ENCODE data around the gene GPR179.

GPR179 gene

DNA sequence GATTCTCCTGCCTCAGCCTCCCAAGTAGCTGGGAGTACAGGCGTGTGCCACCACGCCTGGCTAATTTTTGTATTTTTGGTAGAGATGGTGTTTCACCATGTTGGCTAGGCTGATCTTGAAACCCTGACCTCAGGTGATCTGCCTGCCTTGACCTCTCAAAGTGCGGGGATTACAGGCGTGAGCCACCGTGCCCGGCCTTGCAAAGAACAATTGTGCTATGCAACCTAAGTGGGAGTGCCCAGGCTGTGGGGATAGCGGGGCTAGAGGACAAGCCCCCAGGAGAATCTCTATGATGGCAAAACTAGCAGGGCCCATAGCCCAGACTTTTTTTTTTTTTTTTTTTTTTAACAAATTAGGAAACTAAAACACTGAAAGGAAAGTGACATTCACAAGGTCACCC is 2.0 kb upstream of the GPR179 start:
- DNase-seq (ENCODE audit: low spot score): no peak

DNA sequence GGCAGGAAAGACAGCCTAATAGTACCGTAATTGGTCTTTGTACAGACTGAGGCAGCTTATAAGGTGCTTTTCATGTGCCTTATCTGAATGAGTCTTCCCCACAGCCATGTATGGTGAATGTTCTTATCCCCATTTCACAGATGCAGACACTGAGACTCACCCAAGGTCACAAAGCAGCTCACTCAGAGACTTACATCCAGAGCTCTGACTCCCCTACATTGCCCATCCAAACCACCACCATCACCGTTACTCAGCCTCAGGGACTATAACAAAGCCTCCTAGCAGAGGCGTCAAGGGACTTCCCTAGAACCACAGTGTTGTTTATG is 627 bp upstream of the GPR179 start:
- no peak for DNase-seq (ENCODE audit: low spot score)

DNA sequence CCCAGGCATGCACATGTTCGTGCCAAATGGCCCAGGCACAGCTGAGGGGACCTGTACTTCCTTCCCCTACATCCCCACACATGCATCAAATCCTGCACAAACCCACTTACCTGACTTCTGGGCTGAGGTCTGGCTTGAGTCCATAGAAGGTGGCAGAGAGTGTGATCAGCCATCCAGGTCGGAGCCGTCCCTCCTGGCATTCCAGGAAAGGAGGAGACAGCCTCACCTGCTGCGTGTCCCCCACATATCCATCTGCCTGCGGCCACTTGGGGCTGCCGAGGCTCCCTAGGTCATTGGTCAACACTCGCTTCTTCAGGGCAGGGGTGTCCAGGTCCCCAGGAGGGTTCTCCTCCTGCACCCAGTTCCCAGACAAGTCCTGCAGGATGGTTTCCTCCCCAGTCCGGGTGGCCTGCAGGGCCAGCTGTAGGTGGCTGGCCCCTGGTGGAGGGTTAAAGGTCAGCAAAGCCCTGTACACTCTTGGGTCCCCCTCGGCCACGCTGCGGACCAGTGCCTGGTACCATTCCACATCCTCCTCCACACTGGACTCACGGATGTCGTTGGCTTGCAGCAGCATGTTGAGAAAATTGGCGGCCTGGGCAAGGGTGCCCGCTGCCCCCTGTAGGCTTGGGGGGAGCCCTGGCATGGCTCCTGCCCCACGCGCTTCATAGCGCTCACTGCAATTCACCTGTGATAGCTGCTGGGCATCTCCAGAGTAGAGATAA is 709 bp downstream of the GPR179 start:
- no peak for DNase-seq (ENCODE audit: low spot score)

DNA sequence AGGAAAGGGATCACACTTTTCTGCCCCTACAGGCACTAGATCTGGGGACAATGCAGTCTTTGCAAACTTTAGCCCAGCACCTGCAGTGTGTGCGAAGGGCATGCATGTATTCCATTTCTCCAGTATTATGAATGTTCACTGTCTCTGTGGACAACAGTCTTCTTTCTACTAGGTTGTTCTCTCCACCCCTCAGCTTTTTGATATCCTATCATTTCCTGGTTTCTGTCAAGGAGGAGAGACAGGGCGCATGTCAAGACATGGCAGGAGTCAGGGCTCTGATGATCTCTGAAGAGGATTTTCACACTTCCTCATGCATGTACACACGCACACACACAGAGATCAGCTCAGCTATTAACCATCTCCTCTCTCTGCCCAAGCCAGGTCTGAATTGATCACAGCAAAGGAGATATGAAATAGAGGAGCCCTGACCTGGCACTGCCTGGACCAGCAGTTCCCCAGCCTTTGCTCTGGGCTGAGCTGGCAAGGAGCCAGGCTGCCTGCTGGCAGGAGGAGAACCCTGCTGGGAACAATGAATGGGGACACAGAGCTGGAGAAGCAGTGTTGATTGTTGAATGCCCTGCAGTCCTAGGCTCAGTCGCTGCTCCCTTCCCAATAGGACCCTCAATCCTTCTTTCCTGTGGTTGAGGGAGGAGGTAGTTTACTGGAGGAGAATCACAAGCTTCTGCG is 2.6 kb downstream of the GPR179 start:
- DNase-seq (ENCODE audit: low spot score): peak; percentile 28

DNA sequence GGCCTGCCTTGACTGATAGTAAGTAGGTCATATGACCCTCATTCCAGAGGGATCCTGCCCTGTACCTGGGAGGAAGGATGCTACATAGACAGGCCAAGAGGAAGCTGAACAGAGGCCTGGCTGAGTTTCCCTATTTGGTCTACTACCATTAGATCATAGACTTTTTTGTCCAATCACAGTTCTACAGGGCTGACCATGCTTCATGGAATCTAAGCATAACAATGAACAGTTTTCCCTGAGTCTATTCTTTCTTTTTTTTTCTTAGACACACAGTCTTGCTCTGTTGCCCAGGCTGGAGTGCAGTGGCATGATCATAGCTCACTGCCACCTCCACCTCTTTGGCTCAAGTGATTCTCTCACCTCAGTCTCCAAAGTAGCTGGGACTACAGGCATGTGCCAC is 3.9 kb downstream of the GPR179 start:
- DNase-seq (ENCODE audit: low spot score): peak; percentile 74

DNA sequence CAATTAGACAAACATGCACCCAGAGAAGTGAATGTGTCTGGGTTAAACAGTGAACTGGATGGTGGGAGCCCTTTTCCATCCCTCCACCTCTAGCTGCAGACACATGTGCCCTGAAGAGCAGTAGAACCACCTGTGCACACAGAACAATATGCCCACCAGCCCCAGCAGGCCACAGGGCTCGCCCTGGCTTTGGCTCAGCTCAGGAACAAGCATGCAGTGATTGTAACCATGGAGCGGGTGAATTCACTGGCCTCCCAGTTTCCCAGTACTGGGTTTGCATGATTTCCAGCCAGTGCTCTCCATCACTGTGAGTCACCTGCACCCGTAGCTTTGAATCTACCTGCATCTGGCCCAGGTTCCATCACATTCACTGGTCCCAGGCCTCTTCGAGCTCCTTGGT is 5.2 kb downstream of the GPR179 start:
- no peak for DNase-seq (ENCODE audit: low spot score)

DNA sequence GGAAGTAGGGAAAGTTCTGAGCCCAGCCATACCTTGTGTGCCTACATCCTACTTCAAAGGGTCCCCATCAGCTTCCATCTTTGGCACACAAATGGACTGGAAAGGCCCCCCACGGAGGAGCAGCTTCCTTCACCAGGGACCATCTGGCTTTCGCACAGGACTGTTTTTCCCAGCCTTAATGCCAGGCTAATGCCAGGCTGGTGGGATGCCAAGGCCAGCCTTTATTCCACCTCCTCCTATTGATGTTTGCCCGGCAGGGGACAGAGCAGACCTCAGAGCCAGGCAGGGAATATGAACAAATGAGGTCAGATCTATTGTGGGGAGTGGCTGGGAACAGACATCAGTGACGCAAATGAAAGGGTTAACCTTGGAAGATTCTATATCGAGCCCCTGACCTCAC is 5.7 kb downstream of the GPR179 start:
- DNase-seq (ENCODE audit: low spot score): no peak

DNA sequence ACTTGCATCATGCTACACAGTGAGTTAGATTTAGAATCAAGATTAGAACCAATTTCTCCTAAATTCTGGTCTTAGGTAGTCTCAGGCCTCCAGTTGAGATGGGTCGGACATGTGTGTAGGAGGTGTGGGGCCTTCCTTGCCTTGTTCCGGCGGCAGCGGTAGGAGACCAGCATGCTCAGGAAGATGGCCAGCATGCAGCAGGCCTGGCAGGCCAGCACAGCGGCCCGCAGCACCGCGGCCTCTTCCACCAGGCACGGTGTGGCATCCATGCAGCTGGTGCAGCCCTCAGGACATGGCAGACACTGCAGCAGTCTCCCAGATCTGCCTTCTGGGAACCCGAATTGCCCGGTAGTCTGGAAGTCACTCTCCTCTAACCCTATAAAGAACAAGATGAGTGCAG is 6.9 kb downstream of the GPR179 start:
- no peak for DNase-seq (ENCODE audit: low spot score)

DNA sequence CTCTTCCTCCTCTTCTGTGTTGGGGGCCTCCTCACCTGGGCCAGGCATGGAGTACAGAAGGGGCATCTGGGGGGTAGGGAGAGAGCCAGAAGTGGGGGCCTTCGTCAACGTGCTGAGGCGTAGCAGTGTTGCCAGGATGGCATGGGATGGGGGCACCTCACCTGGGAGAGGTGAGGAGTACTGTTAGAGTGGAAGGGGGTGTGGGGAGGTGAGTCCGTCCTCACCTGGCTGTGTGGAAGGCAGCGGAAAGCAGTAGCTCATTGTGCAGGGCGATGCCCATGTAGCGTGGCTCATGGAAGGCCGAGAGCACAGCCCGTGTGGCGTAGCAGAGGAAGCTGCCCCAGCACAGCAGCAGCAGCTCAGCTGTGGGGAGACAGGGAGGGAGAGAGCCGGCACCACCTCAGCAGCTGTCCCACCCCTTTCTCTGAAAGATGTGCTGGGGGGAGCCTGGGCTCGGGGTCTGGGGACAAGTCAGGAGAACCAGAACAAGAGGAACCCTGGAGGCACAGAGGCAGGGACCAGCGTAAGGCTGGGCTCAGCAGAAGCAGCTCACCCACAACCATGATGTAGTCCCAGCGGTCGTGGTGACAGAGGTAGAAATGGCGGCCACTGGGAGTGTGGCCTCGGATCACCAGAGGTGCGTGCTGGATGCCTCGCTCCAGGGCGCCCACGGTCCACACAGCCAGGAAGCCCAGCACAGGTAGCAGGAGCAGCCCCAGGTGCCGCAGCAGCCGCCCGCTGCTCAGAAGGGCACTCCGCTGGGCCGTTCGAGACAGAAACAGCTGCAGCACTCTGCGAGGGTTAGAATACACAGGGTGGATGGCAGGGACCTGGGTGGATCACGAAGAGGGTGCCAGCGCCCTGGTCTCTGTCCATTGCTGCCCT is 9.0 kb downstream of the GPR179 start:
- DNase-seq (ENCODE audit: low spot score): no peak

DNA sequence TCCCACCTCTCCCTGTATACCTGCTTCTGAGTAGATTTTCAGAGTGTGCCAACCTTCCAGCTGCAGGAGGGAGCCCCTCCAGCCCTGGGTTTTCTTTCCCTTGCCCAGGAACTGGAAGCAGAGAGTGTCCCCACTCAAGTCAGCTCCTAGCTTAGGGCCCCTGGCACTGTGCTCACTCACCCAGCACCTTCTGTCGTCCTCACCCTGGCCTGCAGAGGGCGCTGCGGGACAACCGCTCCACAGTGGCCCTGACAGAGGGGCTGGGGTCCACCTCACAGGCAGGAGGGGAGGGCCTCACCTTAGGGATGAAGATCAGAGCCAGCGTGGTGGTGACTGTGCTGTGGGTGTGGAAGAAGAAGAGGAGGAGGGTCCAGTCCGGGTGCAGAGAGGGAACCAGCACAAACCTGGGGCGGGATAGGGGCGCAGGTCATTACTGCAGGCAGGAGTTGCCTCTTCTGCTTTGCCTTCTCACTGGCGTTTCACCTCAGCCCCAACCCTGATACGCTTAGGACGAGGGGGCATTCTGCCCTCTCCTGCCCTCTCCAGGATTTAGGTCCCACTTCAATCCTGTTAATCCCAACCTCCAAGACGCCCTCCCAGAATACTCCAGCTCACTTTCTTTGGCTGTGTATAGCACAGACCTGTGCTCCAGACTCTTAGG is 10.0 kb downstream of the GPR179 start:
- DNase-seq (ENCODE audit: low spot score): no peak

DNA sequence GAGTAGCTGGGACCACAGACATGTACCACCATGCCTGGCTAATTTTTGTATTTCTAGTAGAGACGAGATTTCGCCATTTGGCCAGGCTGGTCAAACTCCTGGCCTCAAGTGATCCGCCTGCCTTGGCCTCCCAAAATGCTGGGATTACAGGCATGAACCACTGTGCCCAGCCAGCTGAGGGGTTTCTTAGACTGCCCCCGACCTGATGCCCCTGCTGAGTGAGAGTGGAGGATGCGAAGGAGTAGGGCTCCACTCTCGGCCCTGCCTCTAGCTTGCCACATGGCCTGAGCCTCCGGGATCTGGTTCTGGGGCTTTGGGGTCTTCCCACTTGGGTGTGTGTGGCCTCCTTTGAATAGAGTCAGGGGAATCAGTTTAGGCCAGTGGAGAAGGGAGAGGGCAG is 11.0 kb downstream of the GPR179 start:
- DNase-seq (ENCODE audit: low spot score): no peak

DNA sequence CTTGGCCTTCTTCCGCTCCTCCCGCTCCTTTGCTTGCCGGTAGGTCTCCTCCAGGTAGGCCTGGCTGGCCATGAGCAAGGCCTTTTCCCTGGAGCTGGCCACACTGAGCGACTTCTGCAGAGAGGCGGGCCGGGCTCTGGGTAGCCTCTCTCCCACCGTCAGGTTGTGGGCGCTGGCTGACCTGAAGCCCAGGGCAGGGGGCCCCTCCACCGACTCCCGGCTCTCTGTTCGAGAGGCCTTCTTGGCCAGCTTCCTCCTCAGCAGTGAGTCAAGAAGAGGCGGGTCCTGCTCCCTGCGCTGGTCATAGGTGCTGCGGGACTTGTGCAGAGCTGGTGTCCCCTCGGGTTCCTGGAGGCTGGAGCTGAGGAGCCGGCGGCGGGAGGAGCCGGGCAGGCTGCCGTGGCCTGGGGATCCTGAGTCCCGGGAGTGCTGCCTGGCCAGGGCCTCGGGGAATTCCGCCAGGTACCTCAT is 12.8 kb downstream of the GPR179 start:
- DNase-seq (ENCODE audit: low spot score): no peak

DNA sequence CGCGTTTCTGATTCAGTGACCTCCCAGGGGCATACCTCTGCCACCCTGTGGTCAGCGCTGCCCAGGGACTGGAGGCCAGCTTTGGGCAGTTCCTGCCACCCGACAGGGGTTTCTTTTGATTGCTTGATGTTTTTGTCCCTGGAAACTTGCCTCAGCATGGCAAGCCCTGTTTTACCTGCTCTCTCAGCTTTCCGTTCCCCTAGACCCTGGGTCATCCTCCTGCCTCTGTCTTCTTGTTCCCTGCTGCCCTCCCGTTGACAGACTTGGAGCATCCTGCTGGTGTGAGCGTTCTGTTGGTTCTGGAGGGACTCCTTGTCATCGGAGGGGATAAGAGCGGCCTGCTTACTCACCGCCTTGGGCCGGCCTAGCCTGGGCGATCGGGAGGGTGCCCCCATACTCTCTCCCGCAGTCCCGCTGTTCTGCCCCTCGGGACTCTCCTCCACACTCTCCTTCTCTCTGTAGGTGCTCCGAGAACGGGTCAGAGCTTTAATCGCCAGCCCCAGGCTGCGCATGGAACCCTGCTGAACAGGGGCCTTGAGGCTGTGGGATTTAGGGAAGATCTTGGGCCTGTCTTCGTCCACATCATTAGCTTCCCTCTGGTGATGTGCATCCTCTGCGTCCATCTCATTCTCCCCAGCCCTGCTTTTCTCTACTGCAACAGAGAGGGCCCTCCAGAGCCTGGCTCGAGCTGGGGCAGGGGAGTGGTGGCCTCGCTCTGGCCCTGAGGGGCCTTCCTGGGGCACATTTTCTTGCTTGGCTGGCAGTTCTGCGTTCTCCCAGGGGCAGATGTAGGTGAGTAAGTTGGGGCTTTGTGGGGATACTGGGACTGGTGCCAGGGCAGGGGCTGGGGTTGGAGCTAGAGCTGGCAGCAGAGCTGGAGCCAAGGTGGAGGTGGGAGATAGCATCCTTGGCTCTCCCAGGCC is 13.7 kb downstream of the GPR179 start:
- no peak for DNase-seq (ENCODE audit: low spot score)

DNA sequence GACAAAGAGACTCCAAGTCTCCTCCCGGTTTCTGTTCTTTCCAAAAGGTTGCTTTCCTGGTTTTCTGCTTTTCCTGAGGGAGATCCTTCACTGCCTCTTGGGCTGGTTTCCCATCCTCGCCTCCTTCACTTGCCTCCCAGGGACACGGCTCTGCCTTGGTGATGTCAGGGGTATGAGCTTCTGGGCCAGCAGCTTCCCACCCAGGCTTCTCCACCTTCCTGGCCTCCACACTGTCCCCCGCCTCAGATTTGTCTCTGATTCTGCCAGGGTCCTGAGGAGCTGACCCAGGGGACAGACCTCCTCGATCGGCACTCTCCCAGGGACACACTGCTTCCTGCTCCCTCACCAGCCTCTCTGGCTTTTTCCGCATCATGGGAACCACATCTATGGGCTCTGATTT is 14.5 kb downstream of the GPR179 start:
- DNase-seq (ENCODE audit: low spot score): no peak

DNA sequence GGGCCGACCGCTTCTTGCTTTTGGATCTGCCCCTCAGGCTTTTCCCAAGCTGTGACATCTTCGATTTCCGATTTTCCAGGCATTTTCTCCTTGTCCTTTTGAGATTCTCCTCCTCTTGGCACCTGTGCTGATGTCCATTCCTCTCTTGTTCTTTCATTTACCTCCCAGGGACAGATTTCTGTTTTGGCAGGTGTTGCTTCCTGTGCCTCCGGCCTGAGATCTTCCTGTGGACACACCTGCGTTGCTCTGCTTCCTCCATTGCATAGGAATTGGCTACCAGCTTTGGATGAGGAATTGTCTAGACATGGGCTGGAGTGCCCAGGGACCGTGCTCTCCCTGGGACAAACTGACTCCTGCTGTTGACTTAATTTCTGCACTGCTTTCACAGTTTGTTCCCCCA is 15.1 kb downstream of the GPR179 start:
- no peak for DNase-seq (ENCODE audit: low spot score)

DNA sequence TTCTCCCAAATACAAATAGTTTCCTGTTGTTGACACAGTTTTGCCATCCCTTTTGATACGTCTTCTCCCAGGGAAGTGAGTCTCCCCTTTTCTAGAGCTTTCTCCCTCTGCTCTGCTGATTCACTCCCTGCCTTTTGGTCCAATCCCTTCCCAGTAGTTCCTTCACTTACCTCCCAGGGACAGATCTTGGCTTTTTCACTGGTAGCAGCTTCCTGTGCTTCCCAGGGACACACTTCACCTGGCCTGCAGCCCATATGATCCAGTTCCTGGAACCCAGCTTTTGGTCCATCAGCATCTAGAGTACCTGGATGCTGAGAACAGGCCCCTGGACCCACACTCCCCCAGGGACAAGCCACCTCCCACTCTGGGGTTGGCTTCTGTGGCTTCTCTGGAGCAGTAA is 15.8 kb downstream of the GPR179 start:
- peak; percentile 12 for DNase-seq (ENCODE audit: low spot score)

DNA sequence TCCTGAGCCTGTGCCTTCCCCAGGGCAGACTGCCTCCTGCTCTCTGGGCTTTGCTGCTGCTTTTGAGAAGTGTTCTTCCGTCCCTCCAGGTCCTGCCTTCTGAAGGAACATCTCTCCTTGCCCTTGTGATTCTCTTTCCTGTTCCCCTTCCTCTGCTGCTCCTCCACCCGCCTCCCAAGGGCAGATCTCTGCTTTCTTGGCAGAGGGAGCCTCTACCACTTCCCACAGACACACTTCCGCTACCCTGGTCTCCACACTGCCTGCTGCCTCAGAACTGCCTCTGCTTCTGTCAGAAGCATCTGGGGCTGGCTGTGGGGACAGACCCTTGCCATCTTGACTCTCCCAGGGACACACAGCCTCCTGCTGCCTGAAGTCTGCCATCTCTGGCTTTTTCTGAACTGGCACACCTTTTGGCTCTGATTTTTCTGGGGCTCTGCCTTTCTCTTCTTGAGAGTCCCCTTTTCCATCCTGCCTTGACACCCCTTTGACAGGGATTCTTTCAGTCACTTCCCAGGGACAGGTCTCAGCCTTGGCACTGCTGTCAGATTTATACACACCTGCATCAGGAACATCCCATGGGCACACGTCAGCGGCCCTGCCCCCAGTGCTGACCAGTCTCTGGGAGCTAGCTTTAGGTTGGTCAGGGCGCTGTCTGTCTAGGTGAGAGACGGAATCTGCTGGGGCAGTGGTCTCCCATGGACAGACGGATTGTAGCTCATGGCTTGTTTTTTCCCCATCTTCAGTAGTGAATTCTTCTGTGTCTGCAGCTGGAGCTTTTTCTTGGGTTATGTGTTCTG is 16.6 kb downstream of the GPR179 start:
- DNase-seq (ENCODE audit: low spot score): no peak

DNA sequence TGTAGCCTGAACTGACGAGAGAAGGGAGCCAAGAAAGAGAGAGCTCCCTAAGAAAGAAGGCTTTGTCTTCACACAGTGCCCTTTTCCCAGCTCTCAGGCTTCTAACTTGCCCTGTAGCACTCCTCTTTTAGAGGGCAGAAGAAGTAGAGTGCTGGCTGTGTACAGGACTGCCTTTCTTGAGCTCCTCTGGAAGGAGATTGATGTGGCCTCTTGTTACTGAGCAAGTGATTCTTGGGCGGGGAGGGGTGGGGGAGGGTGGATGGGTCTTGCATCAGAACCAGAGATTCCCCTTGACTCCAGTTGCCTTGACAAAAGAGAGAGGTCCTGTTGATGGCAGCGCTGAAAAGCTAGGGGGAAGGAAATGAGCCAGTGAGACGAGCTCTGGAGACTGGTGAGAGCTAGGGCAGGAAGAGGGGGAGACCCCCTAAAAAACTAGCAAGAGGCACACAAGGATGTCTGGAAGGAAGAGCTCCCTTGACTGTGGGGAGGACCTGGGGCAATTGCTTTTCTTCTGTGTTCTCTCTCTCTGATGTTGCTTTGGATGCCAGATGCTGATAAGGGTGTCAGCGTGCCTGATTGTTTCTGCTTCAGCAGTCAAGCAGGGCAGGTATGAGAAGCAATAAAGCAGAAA is 18.4 kb downstream of the GPR179 start:
- DNase-seq (ENCODE audit: low spot score): peak; percentile 33

DNA sequence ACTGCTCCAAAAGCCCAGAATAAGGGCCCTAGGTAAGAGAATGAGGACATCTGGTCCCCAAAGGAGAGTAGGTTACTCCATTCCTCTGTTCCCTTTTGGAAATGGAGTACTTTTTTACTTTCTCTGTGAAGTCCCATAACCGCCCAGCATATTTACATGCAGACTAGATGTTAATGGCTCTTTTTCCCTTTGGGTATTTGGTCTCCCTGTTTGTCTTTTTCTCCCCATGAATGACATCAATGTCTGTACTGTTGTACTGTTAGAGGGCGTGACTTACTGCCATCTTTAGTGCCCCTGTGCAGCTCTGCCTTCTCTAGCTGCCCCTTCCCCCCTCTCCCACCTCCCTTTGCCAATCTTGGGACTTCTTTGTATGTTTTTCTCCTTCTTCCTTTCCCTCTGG is 19.0 kb downstream of the GPR179 start:
- DNase-seq (ENCODE audit: low spot score): no peak

DNA sequence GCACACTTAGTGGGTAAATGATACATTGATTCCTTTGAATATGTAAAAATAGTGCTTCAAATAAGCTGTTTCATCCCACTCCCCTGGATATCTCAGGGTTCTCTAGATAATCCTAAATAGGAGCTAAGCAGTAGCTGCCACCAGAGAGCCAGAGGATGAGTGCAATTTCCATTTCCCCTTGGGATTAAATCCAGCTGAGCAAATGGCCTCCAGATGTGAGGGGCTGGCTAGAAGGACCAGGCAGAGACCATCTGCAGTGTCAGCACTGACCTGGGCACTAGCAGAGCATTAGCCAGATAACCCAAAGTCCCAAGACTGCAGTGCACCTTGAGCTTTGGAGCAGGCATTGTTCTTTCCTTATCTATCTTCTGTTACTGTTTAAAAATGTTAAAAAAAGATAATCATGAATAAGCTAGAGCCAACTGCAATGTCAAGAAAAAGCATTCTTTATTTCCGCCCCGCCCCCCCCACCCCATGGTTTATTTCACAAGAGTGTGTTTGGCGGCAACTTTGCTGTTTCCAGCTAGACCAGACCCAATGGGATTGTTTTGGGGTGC is 19.5 kb downstream of the GPR179 start:
- no peak for DNase-seq (ENCODE audit: low spot score)

Measured in kidney tubule cell (primary cell).